ENCODE results near the gene STARD13.

Gene STARD13

GRCh38 chr13:33284916-33285315 is 639 bp downstream of the STARD13 start:
- peak overlapping the region; percentile 79; the same call in 1 of the 2 replicates for H3K27ac ChIP-seq (ENCODE audit: low read length)
- DNase-seq = no peak
- H3K4me1 ChIP-seq (ENCODE audit: low read length) = 0 out of 2 replicates have a peak, but pooled peaks cover 4% of the 10 kb centered on the region
- TF ChIP-seq EZH2phosphoT487 (IDR thresholded peaks at IDR 0.05; ENCODE audit: low read length) (no peak), CTCF (IDR thresholded peaks at IDR 0.05; ENCODE audit: low read length) (no peak), EZH2 (optimal IDR thresholded peaks at IDR 0.05; ENCODE audit: low read depth, low read length) (no peak)
- H3K4me2 ChIP-seq (ENCODE audit: low read depth, low read length) = peak overlapping the region; percentile 69
- H4K20me1 ChIP-seq (ENCODE audit: insufficient read depth, low read length) = no peaks in the 10 kb centered on the region
- peak overlapping the region; percentile 77 for H2AFZ ChIP-seq (ENCODE audit: low read length)
- no peaks in the 10 kb centered on the region for H3K9me3 ChIP-seq (replicated peaks; ENCODE audit: insufficient read depth, low read length)
- H3F3A ChIP-seq (ENCODE audit: insufficient read depth, low read length) = 0 out of 2 replicates have a peak, but pooled peaks cover 10% of the 10 kb centered on the region
- peak overlapping the region; percentile 69 for H3K9ac ChIP-seq (ENCODE audit: low read length)
- H3K36me3 ChIP-seq (replicated peaks; ENCODE audit: insufficient read depth, low read length) = no peaks in the 10 kb centered on the region
- no peaks in the 10 kb centered on the region for H3K27me3 ChIP-seq (replicated peaks; ENCODE audit: insufficient read depth, low read length)
- no peaks in the 10 kb centered on the region for H3K79me2 ChIP-seq (ENCODE audit: low read length)
- no peaks in the 10 kb centered on the region for H3K9me2 ChIP-seq (replicated peaks; ENCODE audit: insufficient read depth, low read length)
- H3K4me3 ChIP-seq (ENCODE audit: low read length) = peak overlapping the region; percentile 61

GRCh38 chr13:33284031-33284430 is 1.5 kb downstream of the STARD13 start:
- H3K36me3 ChIP-seq (replicated peaks; ENCODE audit: insufficient read depth, low read length) = no peaks in the 10 kb centered on the region
- H3F3A ChIP-seq (ENCODE audit: insufficient read depth, low read length) = 0 out of 2 replicates have a peak, but pooled peaks cover 10% of the 10 kb centered on the region
- H3K9me3 ChIP-seq (replicated peaks; ENCODE audit: insufficient read depth, low read length) = no peaks in the 10 kb centered on the region
- no peaks in the 10 kb centered on the region for H3K79me2 ChIP-seq (ENCODE audit: low read length)
- no peaks in the 10 kb centered on the region for H3K27me3 ChIP-seq (replicated peaks; ENCODE audit: insufficient read depth, low read length)
- no peaks in the 10 kb centered on the region for H3K9me2 ChIP-seq (replicated peaks; ENCODE audit: insufficient read depth, low read length)
- no peaks in the 10 kb centered on the region for H4K20me1 ChIP-seq (ENCODE audit: insufficient read depth, low read length)
- H3K4me1 ChIP-seq (ENCODE audit: low read length) = 0 out of 2 replicates have a peak, but pooled peaks cover 4% of the 10 kb centered on the region
- no peak overlapping the region for H3K4me2 ChIP-seq (ENCODE audit: low read depth, low read length)
- no peak overlapping the region for H2AFZ ChIP-seq (ENCODE audit: low read length)
- DNase-seq = no peak
- H3K4me3 ChIP-seq (ENCODE audit: low read length) = no peak overlapping the region
- TF ChIP-seq CTCF (IDR thresholded peaks at IDR 0.05; ENCODE audit: low read length) (no peak), EZH2phosphoT487 (IDR thresholded peaks at IDR 0.05; ENCODE audit: low read length) (no peak)
- H3K9ac ChIP-seq (ENCODE audit: low read length) = no peak overlapping the region
- no peak overlapping the region for H3K27ac ChIP-seq (ENCODE audit: low read length)

GRCh38 chr13:33283195-33283911 is 2.2 kb downstream of the STARD13 start:
- Histone ChIP-seq H3K36me3 (replicated peaks; ENCODE audit: insufficient read depth, low read length) (no peaks in the 10 kb centered on the region), H3K27me3 (replicated peaks; ENCODE audit: insufficient read depth, low read length) (no peaks in the 10 kb centered on the region), H3K4me1 (ENCODE audit: low read length) (0 out of 2 replicates have a peak, but pooled peaks cover 4% of the 10 kb centered on the region), H3K9me2 (replicated peaks; ENCODE audit: insufficient read depth, low read length) (no peaks in the 10 kb centered on the region), H3K9ac (ENCODE audit: low read length) (no peak overlapping the region), H3K9me3 (replicated peaks; ENCODE audit: insufficient read depth, low read length) (no peaks in the 10 kb centered on the region), H3K4me2 (ENCODE audit: low read depth, low read length) (no peak overlapping the region), H3K4me3 (ENCODE audit: low read length) (no peak overlapping the region), H3K79me2 (ENCODE audit: low read length) (no peaks in the 10 kb centered on the region), H2AFZ (ENCODE audit: low read length) (no peak overlapping the region), H4K20me1 (ENCODE audit: insufficient read depth, low read length) (no peaks in the 10 kb centered on the region), H3F3A (ENCODE audit: insufficient read depth, low read length) (0 out of 2 replicates have a peak, but pooled peaks cover 10% of the 10 kb centered on the region), H3K27ac (ENCODE audit: low read length) (no peak overlapping the region)
- TF ChIP-seq EZH2phosphoT487 (IDR thresholded peaks at IDR 0.05; ENCODE audit: low read length) (no peak), CTCF (IDR thresholded peaks at IDR 0.05; ENCODE audit: low read length) (no peak), EZH2 (optimal IDR thresholded peaks at IDR 0.05; ENCODE audit: low read depth, low read length) (no peak)
- DNase-seq = no peak

Data from MM.1S (cell line).